Fibroblast of lung (primary cell): ENCODE data around the gene EN2. TPM values are rescaled to one million over a fixed set of nuclear protein-coding genes. Genes with fewer than 3 reads are reported as not detected.

Experiments
- DNase-seq, 2 donors: peaks; one replicate each; pipeline versions ENCODE4 v3.0.0 to v3.0.0-alpha.2; 2010; ENCODE audit warnings: low read depth in 2 of 2
- H2AFZ ChIP-seq: 2 replicates; pipeline ENCODE4 v1.5.1; 2012; ENCODE audit warnings: low read length, control low read depth, inconsistent platforms
- H3K27ac ChIP-seq: 2 replicates; pipeline ENCODE4 v1.5.1; 2011; ENCODE audit warnings: low read length, control low read depth; ENCODE audit not compliant: insufficient read depth
- H3K27me3 ChIP-seq: 2 replicates; pipeline ENCODE4 v1.5.1; 2011; ENCODE audit warnings: mild to moderate bottlenecking, low read length; ENCODE audit not compliant: control insufficient read depth, insufficient read depth
- H3K36me3 ChIP-seq: 2 replicates; pipeline ENCODE4 v1.5.1; 2011; ENCODE audit warnings: low read length; ENCODE audit not compliant: control insufficient read depth, insufficient read depth
- H3K4me1 ChIP-seq: 2 replicates; pipeline ENCODE4 v1.5.1; 2011; ENCODE audit warnings: low read length; ENCODE audit not compliant: control insufficient read depth, insufficient read depth; ENCODE audit errors: extremely low read depth
- H3K4me2 ChIP-seq: 2 replicates; pipeline ENCODE4 v1.5.1; 2011; ENCODE audit warnings: low read length, control low read depth; ENCODE audit not compliant: insufficient read depth; ENCODE audit errors: extremely low read depth
- H3K4me3 ChIP-seq, 4 experiments: fragments of 200-600 bp in 1 of 4; sonication (generic) in 1 of 4; replicated peaks in 1 of 4; 2 replicates each; pipeline ENCODE4 v1.5.1; 2011 to 2016; ENCODE audit warnings: low read length in 4 of 4, low read depth in 3 of 4, mild to moderate bottlenecking in 3 of 4, control low read depth in 2 of 4, inconsistent platforms in 1 of 4, mixed read lengths in 1 of 4; ENCODE audit not compliant: insufficient read depth in 1 of 4; ENCODE audit errors: control extremely low read depth in 1 of 4
- H3K79me2 ChIP-seq: 2 replicates; pipeline ENCODE4 v1.5.1; 2012; ENCODE audit warnings: mild to moderate bottlenecking, low read length, inconsistent platforms; ENCODE audit not compliant: control insufficient read depth, insufficient read depth
- H3K9ac ChIP-seq: 2 replicates; pipeline ENCODE4 v1.5.1; 2011; ENCODE audit warnings: mild to moderate bottlenecking, low read length, control low read depth; ENCODE audit not compliant: insufficient read depth
- H3K9me3 ChIP-seq: 2 replicates; pipeline ENCODE4 v1.5.1; 2012; ENCODE audit warnings: low read depth, low read length; ENCODE audit not compliant: control insufficient read depth, insufficient read depth
- H4K20me1 ChIP-seq: 2 replicates; pipeline ENCODE4 v1.5.1; 2011; ENCODE audit warnings: low read length; ENCODE audit not compliant: control insufficient read depth, insufficient read depth; ENCODE audit errors: extremely low read depth
- EZH2 ChIP-seq: IDR thresholded peaks from 2 replicates; pipeline ENCODE4 v1.5.1; 2012; ENCODE audit warnings: low read length, control low read depth, mild to moderate bottlenecking; ENCODE audit errors: missing control alignments
- polyA plus RNA-seq, 2 donors: library from polyadenylated mRNA; depleted of rRNA in 1 of 2; stranded (reverse) in 1 of 2; unstranded in 1 of 2; fragments of >200 nt; gene quantifications; 2 replicates each; pipeline ENCODE4 v1.2.1, GENCODE V29; 2011 to 2012; ENCODE audit warnings: missing spikeins in 1 of 2
- total RNA-seq: library from RNA; depleted of rRNA; stranded (reverse); fragments of >200 nt; gene quantifications from 2 replicates; pipeline ENCODE4 v1.2.1, GENCODE V29; 2014
- TF ChIP-seq, protein P1 (sequence below), 2 donors: IDR thresholded peaks in 1 of 2; conservative IDR thresholded peaks in 1 of 2; 1 replicate in 1 of 2; 2 replicates in 1 of 2; pipeline ENCODE4 v1.5.1; 2011 to 2012; ENCODE audit warnings: low read length in 2 of 2, control low read depth in 1 of 2, inconsistent platforms in 1 of 2, low read depth in 1 of 2, mild to moderate bottlenecking in 1 of 2

The EN2 gene
- total and polyA plus RNA-seq, 2 donors (not counting 1 experiment from before 2014, with no cell fraction given): not detected

DNA sequence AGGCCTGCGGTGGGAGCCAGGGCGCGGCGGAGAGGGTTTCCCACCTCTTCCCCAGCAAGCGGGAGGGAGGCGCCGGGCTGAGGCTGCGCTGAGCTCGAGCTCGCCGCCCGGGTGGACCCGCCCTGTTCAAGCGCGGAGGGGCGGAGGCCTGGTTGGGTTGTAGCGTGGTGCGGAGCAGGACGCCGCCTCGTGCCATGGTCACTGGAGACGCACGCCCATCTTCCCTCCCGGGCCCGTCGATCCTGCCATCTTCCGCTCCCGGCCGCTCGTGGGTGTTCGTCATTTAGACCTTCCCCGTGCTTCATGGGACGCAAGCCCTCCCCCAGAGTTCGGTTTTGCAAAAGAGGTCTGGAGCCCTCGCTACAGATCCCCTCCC is 9.3 kb upstream of the EN2 start:
- no peaks in the 10 kb centered on the region for H3K4me1 ChIP-seq
- DNase-seq: no peak
- H3K27ac ChIP-seq: no peak overlapping the region
- no peaks in the 10 kb centered on the region for H3K36me3 ChIP-seq
- H4K20me1 ChIP-seq: no peaks in the 10 kb centered on the region
- H3K9ac ChIP-seq: no peak overlapping the region
- no peaks in the 10 kb centered on the region for H3K9me3 ChIP-seq
- H3K4me2 ChIP-seq: no peak overlapping the region
- H3K27me3 ChIP-seq: peaks cover 52% of the 10 kb centered on the region
- H3K79me2 ChIP-seq: no peaks in the 10 kb centered on the region
- no peak for TF ChIP-seq EZH2
- TF ChIP-seq, protein P1, sequence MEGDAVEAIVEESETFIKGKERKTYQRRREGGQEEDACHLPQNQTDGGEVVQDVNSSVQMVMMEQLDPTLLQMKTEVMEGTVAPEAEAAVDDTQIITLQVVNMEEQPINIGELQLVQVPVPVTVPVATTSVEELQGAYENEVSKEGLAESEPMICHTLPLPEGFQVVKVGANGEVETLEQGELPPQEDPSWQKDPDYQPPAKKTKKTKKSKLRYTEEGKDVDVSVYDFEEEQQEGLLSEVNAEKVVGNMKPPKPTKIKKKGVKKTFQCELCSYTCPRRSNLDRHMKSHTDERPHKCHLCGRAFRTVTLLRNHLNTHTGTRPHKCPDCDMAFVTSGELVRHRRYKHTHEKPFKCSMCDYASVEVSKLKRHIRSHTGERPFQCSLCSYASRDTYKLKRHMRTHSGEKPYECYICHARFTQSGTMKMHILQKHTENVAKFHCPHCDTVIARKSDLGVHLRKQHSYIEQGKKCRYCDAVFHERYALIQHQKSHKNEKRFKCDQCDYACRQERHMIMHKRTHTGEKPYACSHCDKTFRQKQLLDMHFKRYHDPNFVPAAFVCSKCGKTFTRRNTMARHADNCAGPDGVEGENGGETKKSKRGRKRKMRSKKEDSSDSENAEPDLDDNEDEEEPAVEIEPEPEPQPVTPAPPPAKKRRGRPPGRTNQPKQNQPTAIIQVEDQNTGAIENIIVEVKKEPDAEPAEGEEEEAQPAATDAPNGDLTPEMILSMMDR (conservative IDR thresholded peaks at IDR 0.05 in 1 of 2, IDR thresholded peaks at IDR 0.05 in 1 of 2; ENCODE audit: low read depth in 1 of 2, low read length in 2 of 2): no peak
- no peak overlapping the region for H3K4me3 ChIP-seq
- no peak overlapping the region for H2AFZ ChIP-seq

DNA sequence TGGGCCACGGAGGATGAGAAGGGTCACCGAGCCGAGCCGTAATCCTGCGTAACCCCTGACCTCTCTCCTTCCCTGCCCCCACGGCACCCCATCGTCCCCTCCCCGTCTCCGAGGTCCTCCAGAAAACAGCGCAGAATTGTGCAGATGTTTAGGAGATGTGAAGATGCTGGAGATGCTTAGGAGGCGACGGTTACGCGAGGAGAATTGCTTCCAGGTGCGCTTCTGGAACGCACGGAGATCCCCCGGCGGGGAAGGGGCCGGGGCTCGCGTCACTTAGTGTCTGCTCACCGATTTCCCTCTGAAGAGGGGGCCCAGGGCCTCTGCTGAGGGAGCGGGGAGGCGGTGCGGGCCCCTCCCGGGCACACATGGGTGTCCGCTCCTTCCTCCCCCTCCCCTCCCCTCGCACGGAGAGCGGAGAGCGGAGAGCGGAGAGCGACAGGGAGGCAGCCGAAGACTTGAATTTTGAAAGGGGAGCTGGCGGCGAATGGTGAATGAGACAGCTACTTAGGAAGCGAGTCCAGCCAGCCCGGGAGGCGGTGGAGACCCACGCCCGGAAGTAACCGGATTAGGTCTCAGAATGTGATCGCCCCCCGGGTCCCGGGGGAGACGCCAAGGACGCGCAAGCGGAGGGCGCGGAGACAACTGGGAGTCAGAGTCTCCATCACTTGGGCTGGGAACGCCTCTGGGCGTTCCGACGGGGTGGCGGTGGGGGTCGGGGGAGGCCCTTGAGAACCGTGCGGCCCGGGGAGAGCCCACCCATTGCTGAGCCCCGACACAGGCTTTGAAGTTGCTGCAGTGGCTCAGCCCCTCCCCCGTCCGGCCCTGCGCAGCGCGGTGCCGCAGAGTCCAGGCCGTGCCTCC is 8.7 kb upstream of the EN2 start:
- peaks cover 54% of the 10 kb centered on the region for H3K27me3 ChIP-seq
- DNase-seq: no peak
- no peak overlapping the region for H2AFZ ChIP-seq
- no peak overlapping the region for H3K27ac ChIP-seq
- no peaks in the 10 kb centered on the region for H4K20me1 ChIP-seq
- H3K79me2 ChIP-seq: no peaks in the 10 kb centered on the region
- TF ChIP-seq, protein P1 (conservative IDR thresholded peaks at IDR 0.05 in 1 of 2, IDR thresholded peaks at IDR 0.05 in 1 of 2; ENCODE audit: low read depth in 1 of 2, low read length in 2 of 2): no peak
- TF ChIP-seq EZH2: peak; percentile 60
- H3K36me3 ChIP-seq: no peaks in the 10 kb centered on the region
- no peaks in the 10 kb centered on the region for H3K9me3 ChIP-seq
- H3K4me1 ChIP-seq: no peaks in the 10 kb centered on the region
- no peak overlapping the region for H3K4me3 ChIP-seq
- no peak overlapping the region for H3K9ac ChIP-seq
- no peak overlapping the region for H3K4me2 ChIP-seq

DNA sequence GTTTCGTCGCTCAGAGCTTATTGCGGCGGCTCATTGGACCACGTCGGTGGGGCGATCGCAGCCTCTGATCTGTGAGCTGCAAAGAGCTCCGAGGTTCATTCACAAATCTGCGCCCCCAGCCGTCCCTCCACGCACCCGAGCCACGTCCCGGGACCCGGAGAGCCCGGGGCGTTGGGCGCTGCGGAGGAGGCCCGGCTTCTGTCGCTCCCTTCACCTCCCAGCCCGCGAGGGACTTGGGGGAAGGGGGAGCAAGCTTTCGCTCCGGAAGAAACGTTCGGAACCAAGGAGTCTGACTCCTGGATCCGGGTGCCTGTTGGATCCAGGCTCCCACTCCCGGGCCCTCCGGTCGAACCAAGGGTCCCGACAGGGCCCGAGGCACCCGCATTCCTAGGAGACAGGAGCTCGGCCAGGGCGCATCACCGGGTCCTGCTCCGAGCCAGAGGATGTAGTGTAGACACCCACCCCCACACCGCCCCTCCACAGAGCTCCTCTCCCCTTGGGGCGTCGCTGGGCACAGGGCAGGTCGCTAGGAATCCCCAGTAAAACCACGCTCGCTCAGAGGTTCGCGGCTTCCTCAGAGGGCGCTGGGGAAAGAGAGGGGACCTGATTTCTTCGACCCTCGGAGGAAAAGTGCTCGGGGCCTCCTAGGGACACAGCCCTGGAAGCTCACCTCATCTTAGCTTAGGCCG is 7.9 kb upstream of the EN2 start:
- H4K20me1 ChIP-seq: no peaks in the 10 kb centered on the region
- H3K4me3 ChIP-seq: no peak overlapping the region
- H3K9me3 ChIP-seq: no peaks in the 10 kb centered on the region
- H3K9ac ChIP-seq: no peak overlapping the region
- H3K79me2 ChIP-seq: no peaks in the 10 kb centered on the region
- DNase-seq: no peak
- no peaks in the 10 kb centered on the region for H3K4me1 ChIP-seq
- H3K27ac ChIP-seq: no peak overlapping the region
- no peaks in the 10 kb centered on the region for H3K36me3 ChIP-seq
- peak; percentile 16 for TF ChIP-seq EZH2
- TF ChIP-seq, protein P1 (conservative IDR thresholded peaks at IDR 0.05 in 1 of 2, IDR thresholded peaks at IDR 0.05 in 1 of 2; ENCODE audit: low read depth in 1 of 2, low read length in 2 of 2): no peak
- H2AFZ ChIP-seq: no peak overlapping the region
- no peak overlapping the region for H3K4me2 ChIP-seq
- H3K27me3 ChIP-seq: peaks cover 61% of the 10 kb centered on the region
